GM21360 (cell line): ENCODE data around the gene TBX6.
"Not testable (repeated sequence)": the region's sequence is repeated elsewhere in the genome, so short reads cannot be mapped to it uniquely, and the experiment has no call there.

Experiments
- ATAC-seq: cut with Tn5 transposase; IDR thresholded peaks from one replicate; pipeline ENCODE4 v1.9.1; 2021; ENCODE audit warnings: mild to moderate bottlenecking, moderate library complexity; ENCODE audit not compliant: unreplicated experiment

TBX6 gene

DNA sequence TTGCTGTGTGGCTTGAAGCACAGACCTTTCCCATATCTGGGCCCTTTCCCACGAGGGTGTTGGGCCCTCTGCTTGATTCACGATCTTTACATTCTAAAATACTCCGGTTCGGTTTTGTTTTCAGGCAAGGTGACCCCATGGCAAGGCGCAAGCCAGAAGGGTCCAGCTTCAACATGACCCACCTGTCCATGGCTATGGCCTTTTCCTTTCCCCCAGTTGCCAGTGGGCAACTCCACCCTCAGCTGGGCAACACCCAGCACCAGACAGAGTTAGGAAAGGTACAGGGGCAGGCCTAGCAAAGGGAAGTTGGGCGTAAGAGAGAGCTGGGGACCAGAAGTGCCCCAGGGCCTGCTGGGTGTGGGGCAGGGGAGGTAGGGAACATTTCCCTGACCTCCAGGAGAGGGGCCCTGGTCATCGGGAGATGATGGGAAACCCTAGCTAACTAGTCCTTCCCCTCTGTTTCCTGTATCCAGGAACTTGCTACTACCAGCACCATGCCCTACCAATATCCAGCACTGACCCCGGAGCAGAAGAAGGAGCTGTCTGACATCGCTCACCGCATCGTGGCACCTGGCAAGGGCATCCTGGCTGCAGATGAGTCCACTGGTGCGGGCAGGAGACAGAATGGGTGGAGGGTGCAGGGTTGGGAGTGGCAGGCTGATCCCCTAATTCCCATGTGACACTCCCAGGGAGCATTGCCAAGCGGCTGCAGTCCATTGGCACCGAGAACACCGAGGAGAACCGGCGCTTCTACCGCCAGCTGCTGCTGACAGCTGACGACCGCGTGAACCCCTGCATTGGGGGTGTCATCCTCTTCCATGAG lies 24.8 kb downstream of the TBX6 start:
- ATAC-seq, result no peak

DNA sequence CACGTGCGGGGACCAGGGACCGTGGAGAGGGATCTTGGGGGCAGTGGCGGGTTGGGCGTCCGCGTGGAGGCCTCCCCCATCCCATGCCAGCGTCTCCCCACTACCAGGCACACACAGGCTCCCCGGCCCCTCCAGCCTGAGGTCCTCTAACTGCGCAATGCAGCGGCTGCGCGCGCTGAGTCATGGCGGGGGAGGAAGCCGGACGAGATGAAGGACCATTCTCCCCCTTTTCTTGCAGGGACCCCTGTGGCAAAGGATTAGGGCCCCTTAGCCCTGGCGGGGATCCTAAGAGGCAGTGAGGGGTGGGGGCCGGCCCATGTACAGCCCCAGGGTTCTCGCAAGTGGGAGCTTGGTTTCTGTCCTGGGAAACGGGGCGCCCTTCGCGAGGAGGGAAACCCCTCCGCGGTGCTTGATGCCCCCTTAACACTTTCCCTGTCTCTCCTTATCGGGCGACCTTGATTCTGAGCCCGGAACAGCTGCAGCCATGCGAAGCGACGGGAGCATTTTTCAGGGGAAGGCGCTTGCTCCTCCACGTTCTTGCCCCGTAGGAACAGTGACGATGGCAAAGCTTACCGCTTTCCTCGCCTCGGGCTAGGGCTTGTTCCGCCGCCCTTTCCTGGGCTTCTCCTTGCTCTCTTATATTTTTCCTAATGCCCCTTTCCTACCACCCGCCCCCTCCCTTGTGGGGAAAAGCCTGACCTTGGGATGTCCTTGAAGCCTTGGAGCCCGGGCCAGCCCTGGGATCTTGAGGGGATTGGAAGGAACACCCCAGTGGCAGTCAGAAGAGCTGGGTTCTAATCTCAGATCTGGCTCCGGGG lies 25.6 kb downstream of the TBX6 start:
- no peak for ATAC-seq

DNA sequence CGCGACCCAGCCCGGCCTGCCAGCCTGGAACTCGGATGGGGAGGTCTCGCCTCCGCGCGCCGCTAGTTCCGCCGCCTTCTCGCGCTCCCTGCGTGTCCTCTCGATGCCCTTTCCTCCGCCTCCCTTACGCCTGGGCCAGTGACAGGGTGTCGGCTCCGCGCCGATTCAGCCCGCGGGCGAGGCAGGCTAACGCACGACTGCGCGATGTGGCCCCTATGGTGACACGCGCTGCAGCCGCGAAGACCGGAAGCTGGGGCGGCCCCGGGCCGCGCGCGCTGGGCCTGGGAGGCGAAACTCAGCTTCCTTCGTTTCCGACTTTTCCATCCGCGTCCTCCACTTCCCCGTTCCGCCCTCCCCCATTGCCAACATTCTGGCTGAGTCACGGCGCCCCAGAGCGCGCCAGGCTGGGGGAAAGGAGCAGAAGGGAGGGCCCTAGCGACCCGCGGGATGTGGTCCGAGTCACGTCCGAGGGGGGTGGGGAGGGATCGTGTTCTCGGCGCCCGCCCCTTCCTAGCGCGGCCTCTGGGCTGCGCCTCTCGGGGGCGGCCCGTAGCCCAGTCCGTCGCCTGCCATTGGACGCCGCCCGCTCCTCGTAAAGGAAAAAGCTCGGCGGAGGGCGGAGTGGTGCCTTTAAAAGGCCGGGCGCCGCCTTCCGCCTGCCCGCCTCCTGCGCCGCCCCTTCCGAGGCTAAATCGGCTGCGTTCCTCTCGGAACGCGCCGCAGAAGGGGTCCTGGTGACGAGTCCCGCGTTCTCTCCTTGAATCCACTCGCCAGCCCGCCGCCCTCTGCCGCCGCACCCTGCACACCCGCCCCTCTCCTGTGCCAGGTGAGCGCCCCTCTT lies 26.4 kb downstream of the TBX6 start, which contains the start of gene ALDOA:
Gene ALDOA (plus strand): TSS at position 659 of the 841 bp plus-strand sequence. CDS start 1,138 bp downstream, outside the sequence.
- peak; percentile 66 for ATAC-seq

DNA sequence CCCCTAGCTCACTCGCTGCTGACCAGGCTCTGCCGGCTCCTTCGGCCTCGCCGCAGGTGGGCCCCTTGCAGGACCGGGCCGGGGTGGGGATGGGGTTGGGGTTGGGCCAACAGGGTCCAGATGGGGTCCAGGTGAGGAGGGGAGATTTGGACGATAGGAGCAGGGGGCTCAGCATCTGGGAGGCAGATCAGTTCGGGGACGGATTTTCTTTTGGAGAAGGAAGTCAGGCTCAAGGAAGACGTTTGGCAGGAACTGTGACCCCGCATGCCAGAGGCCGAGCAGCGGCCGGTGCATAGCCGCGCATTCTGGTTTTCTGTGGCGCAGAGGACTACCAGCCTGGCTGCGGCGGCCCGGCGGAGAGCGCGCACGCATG lies 27.0 kb downstream of the TBX6 start:
- no peak for ATAC-seq

DNA sequence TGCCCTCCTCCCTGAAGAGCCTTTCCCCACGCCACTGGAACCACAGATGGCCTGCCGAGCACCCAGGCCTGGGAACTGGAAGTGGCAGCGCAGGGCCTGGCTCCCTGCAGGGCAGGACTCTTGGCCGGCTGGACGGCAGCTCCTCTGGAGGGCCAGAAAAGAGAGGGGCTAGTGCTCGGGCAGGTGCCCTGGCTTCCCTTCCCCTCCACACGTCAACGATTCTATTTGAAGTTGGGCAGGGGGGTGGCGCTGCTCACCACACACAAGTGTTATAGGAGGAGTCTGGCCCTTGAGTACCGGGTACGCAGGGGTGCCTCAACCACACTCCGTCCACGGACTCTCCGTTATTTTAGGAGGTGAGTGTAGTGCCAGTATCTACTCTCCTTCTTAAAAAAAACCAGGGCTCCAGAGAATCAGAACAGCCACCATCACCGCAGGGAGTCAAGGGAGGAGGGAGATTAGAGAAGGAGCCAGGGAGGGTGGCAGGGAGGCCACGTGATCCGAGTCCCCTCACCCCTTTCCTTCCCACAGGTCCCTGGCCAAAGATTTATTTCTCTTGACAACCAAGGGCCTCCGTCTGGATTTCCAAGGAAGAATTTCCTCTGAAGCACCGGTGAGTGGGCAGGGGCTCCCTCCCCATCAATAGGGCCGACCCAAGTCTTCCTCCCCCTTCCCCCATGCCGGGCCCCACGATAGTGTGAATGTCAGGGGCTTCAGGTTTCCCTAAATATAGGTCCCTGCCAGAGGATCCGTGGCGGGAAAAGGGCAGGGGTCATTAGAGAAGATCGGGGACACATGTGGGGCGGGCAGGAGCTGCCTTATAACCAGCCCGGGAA lies 27.6 kb downstream of the TBX6 start:
- peak; percentile 32 for ATAC-seq

DNA sequence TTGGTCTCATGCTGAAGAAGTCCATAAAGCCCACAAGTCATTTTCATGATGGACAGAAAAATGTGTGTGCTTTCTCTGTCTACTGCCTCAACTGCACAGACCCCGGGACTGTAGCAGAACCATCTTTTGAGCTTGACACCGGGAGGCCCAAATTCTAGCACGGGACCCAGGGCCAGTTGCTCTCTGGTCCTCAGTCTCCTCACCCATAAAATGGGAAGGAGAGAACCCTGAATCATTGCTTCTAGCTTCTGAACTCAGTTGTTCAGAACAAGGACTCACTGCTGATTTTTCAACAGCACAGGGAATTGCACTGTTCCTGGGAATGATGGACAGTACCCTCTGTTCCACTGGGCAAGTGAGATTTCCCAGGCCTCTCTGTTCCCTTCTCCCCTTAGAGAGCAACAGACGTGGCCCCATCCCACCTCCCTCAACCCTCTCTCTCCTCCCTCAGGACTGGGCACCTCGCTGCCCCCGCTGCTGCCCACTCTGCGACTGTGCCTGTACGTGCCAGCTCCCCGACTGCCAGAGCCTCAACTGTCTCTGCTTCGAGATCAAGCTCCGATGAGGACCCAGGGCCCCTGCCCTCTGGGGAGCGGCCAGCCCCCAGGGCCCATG lies 28.3 kb downstream of the TBX6 start:
- no peak for ATAC-seq

DNA sequence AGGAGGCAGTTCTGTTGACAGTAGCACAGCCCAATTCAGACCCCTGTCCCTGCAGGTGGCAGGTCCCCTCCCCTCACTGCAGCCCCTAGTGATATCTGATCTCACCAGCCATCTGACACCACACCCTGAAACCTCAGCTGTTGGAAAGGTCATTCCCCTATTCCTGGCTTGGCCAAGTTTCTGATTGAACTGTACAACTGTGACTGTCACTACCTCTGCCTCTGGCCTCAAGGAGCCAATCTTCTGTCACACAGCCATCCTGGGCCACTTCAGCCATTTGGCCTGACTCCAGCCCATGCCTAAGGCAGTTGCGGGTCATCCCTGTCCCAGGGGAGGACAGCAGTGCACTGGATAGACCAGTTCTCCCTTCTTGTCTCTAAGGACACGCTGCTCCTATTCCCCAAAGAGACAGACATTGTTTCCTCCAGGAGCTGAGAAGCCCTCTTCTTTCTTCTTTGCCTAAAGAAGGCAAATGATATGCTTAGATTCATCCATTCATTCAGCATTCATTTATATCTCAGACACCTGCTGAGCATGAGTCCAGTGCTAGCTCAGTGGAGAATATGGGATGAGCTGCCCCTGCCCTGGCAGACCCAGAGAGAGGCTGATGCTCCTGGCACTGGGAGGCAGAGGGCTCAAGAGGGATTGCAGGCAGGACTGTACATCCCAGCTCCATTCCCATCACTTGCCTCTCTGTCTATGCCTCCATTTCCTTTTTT lies 30.7 kb downstream of the TBX6 start:
- no peak for ATAC-seq

DNA sequence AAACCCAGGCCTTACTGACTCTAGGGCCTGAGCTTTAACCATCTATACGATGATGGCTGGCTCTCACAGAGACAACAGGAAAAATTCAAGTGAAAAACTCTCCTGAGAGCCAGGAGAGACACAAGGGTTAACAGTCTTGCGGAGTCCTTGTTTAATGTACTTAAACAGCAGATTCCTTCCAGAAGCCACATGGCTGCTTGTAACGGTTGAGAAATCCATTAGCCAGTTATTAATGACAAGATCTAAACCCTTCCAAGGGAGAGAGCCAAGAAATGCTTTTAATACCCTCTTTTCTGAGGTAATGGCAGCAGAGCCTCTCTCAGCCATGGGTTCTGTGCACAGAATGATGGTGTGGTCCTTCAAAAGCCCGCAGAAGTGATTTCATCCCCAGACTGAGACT lies 31.4 kb downstream of the TBX6 start:
- no peak for ATAC-seq

DNA sequence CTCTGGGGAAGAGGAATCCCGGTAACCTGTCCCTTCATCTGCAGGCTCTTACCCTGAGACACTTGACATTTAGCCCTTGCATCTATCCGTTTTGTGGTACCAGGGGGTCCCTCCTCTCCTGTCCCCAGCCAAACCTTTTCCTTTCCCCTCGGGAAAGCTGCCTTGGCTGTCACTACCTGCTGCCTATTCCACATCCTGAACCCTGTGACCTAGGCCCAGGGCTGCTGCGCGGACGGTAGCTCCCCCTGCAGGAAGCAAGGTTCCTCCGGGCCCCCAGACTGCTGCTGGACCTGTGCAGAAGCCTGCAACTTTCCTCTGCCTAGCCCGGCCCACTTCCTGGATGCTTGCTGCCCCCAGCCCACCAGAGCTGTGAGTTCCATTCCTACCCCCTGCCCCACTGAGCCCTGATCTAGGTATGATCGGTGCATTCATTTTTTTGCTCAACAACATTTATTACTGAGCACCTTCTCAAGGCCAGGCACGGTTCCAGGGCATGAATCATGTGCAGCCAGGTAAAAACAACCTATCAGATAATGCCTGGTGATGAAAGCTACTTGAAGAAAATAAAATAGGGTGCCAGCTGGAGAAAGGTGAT lies 36.7 kb downstream of the TBX6 start:
- no peak for ATAC-seq

DNA sequence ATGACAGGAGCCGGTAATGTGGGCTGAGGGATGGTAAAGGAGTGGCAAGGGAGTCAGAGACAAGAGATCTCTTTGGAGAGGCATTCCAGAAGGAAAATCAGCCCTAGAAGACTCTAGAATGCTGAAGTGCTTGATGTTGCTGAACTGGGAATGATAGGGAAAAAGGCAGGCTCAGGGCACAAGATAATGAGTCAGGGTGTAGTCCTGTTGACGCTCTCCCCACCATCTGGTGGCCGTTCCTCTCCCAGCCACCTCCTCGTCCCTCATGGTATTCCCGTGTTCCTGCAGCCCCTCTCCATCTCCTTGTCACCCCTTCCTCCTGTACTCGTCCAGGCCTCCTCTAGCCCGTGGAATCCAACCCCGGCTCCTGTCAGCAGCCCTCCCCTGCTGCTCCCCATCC lies 37.3 kb downstream of the TBX6 start:
- ATAC-seq, result no peak

DNA sequence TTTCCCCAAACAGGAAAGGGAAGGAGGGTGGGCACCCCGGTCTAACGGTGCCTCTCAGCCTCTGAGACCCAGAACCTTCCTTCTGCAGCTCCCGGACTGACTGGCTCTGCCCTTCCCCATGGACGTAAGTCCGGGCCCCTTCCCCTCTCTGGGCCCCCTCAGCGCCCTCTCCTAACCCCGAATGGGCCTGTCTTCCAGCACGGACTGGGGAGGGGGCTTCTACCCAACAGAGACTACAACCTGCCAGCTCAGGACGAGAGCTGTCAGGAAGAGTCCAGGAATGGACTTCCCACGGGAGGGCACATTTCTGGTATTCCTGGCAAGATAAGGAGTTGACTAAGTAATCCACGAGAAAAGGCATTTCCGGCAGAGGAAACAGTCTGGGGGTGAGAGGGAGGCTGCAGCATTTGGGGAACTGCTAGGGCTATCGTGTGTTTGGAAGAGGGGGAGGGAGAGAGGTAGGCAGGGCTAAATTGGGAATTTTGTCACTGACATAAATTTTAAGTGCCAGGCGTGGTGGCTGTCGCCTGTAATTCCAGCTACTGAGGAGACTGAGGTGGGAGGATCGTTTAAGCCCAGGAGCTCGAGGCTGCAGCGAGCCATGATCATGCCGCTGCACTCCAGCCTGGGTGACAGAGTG lies 38.2 kb downstream of the TBX6 start:
- peak; percentile 24 for ATAC-seq

DNA sequence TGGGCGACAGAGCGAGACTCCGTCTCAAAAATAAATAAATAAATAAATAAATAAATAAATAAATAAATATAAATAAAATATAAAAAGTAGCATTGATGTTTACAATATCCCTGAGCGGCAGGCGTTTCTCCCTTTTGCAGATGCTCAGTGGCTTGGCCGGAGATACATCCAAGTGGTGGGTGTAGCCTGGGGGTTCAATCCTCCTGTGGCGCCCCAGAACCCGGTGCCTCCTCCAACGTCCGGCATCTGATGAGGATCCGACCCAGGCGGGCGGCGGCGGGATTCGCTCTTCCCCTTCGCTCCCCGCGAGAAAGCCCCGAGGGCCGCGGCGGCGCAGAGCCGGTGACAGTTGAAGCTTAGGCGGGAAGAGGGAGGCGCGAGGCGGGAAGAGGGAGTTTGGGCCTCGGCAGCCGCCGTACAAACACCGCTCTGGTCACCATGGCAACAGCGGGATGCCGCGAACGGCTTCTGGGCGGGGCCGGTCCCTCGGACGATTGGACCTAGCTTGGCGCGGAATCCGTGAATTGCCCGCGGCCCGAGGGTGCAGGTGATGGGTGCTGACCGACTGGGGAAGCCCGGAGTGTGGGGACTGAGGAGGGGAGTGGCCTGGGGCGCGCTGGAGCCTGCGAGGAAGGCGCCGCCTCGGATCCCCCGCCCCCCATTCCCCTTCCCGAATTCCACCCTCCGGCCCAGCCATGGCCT lies 38.9 kb downstream of the TBX6 start:
- peak; percentile 47 for ATAC-seq

DNA sequence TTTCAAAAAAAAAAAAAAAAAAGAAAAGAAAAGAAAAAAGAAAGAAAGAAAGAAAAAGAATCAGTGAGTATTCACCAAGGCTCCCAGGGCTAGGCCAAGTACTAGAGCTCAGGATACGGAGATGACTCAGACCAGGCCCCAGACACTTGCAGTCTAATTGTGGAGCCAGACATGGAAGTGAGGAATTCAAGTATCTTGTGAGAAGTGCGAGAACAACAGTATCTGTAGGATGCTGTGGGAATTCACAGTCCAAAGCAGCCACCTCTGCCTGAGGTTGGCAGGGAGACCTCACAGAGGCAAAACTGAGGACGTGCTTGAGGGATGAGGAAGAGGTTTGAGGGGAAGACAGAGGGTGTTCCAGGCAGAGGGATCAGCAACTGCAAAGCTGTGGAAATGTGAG lies 40.2 kb downstream of the TBX6 start:
- ATAC-seq, result no peak

DNA sequence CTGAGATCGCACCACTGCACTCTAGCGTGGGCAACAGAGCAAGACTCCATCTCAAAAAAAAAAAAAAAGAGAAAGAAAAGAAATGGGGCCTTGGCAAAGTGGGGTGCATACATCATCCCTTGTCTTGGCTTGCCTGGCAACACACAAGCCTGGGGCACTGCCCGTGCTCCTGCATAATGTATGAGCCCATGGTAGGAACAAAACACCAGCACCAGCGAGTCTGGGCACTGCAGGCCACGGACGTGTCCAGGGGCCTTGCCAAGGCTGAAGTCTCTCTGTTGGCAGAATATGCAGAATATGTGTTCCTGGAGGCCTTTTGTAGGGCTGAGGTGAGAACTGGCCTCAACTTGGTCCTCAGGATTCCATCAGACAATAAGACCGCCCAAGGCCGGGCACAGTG lies 41.9 kb downstream of the TBX6 start:
- ATAC-seq, result no peak

DNA sequence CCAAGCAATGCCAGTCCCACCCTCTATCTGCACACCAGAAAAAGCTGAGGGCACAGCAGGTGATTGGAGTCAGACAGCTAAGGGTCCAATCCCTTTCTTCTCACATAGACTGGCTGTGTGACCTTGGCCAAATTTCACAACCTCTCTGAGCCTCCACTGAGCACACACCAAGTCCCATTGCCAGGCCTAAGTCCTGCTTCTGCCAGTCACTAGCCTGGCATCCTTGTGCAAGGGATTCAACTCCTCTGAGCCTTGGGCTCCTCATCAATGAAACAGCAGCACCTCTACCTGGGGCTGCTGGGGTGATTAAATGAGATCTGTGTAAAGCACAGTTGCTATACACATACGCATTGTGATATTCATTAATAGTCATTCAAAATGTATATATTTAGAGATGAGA lies 45.1 kb downstream of the TBX6 start:
- no peak for ATAC-seq

DNA sequence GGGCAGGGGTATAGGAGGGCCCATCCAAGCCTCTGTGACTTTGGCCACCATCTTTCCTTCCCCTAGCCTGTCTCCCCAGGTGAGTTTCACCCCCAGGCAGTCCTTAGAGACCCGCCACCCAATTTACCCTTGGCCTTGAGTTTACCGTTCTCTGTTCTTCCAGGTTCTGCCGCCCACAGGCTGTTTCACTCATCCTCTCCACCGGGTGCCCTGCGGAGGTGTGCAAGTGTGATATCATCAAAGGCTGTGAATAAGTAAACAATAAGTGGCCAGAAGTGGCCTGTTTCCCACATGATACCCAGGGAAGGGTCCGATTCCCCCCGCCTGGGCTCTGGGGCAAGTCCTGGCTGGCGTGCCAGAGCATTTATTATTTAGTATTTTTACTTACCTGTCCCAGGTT lies 45.5 kb downstream of the TBX6 start:
- no peak for ATAC-seq

DNA sequence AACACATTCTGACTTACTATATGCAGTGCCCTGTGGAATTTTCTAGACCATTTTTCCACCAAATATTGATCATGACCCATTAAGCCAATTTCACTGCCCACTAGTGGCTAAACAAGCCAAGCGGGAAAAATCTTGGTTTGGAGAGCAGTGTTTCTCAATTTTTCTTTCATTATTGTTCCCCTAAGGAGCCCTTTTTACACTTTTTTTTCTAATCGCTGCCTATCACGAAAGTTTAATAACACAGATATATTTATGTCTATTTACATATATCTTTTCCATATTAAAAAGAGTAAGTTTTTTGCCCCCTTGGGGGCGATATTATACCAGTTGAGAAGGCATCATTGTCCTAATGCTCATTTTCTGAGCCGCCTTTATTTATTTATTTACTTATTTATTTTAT lies 49.9 kb downstream of the TBX6 start:
- ATAC-seq, result no peak

DNA sequence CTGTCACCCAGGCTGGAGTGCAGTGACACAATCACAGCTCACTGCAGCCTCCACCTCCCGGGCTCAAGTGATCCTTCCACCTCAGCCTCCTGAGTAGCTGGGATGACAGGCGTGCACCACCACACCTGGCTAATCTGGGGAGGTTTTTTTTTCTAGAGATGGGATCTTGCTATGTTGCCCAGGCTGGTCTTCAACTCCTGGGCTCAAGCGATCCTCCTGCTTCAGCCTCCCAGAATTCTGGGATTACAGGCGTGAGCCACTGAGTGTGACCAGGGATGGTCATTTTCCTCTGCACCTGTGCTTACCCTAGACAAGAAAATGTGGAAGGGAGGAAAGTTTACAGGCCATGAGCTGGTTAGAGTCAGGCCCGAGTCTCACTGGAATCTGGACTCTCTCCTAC lies 51.0 kb downstream of the TBX6 start:
- ATAC-seq, result not testable (repeated sequence)
